Nephron progenitor cell (in vitro differentiated cells): ENCODE results near the gene ZNF488.
A peak's percentile ranks its signal among the peaks of the same experiment; 100 is the strongest.

Source experiments
- DNase-seq: peaks from one replicate; pipeline ENCODE4 v3.0.0; 2021
- H3K27ac Mint-ChIP-seq: 2 replicates; pipeline ENCODE4 v1.8.0; 2021; ENCODE audit warnings: mild to moderate bottlenecking, moderate library complexity, mixed read lengths
- H3K27me3 Mint-ChIP-seq: 2 replicates; pipeline ENCODE4 v1.8.0; 2021; ENCODE audit warnings: mild to moderate bottlenecking, low read depth, mixed read lengths; ENCODE audit not compliant: poor library complexity
- H3K36me3 Mint-ChIP-seq: 2 replicates; pipeline ENCODE4 v1.8.0; 2021; ENCODE audit warnings: low read depth, mixed read lengths
- H3K4me1 Mint-ChIP-seq: 2 replicates; pipeline ENCODE4 v1.8.0; 2021; ENCODE audit warnings: mixed read lengths
- H3K4me3 Mint-ChIP-seq: 2 replicates; pipeline ENCODE4 v1.8.0; 2021; ENCODE audit warnings: mild to moderate bottlenecking, moderate library complexity, mixed read lengths
- H3K9me3 Mint-ChIP-seq: 2 replicates; pipeline ENCODE4 v1.8.0; 2021; ENCODE audit warnings: mild to moderate bottlenecking, moderate library complexity, mixed read lengths
- CTCF ChIP-seq: fragments of 200-600 bp; sonication (generic); IDR thresholded peaks from 2 replicates; pipeline ENCODE4 v1.5.0; 2021; ENCODE audit warnings: antibody characterized with exemption

ZNF488 gene

GRCh38 chr10:47403446-47404318 lies 19.6 kb upstream of the ZNF488 start:
- peaks cover 3% of the 10 kb centered on the region for H3K27me3 Mint-ChIP-seq

GRCh38 chr10:47402641-47403301 lies 18.7 kb upstream of the ZNF488 start:
- no peaks in the 10 kb centered on the region for H3K36me3 Mint-ChIP-seq
- H3K27me3 Mint-ChIP-seq, result peaks cover 9% of the 10 kb centered on the region
- H3K4me1 Mint-ChIP-seq, result peaks cover 23% of the 10 kb centered on the region
- peaks cover 11% of the 10 kb centered on the region for H3K9me3 Mint-ChIP-seq
- peak overlapping the region; percentile 46 for H3K27ac Mint-ChIP-seq
- no peak for TF ChIP-seq CTCF
- no peak for DNase-seq
- H3K4me3 Mint-ChIP-seq, result no peak overlapping the region

More at GRCh38 chr10:47403446-47404318, 19.6 kb upstream of the ZNF488 start:
- Mint-ChIP-seq H3K4me3 (no peak overlapping the region), H3K4me1 (peaks cover 23% of the 10 kb centered on the region), H3K36me3 (no peaks in the 10 kb centered on the region), H3K9me3 (peaks cover 4% of the 10 kb centered on the region), H3K27ac (peak overlapping the region; percentile 46)
- TF ChIP-seq CTCF, result no peak
- no peak for DNase-seq

GRCh38 chr10:47401874-47402640 lies 18.0 kb upstream of the ZNF488 start:
- no peak for DNase-seq
- peak overlapping the region; percentile 88 for H3K27ac Mint-ChIP-seq
- no peaks in the 10 kb centered on the region for H3K36me3 Mint-ChIP-seq
- peaks cover 23% of the 10 kb centered on the region for H3K4me1 Mint-ChIP-seq
- TF ChIP-seq CTCF, result no peak
- H3K27me3 Mint-ChIP-seq, result peaks cover 9% of the 10 kb centered on the region
- no peak overlapping the region for H3K4me3 Mint-ChIP-seq
- H3K9me3 Mint-ChIP-seq, result peaks cover 11% of the 10 kb centered on the region

GRCh38 chr10:47401210-47401609 lies 17.1 kb upstream of the ZNF488 start:
- Mint-ChIP-seq H3K4me1 (peaks cover 23% of the 10 kb centered on the region), H3K27ac (no peak overlapping the region), H3K36me3 (no peaks in the 10 kb centered on the region), H3K27me3 (peaks cover 9% of the 10 kb centered on the region), H3K9me3 (peaks cover 18% of the 10 kb centered on the region), H3K4me3 (no peak overlapping the region)
- DNase-seq, result no peak
- no peak for TF ChIP-seq CTCF

GRCh38 chr10:47400786-47401185 lies 16.7 kb upstream of the ZNF488 start:
- Mint-ChIP-seq H3K36me3 (no peaks in the 10 kb centered on the region), H3K27ac (no peak overlapping the region), H3K4me1 (peaks cover 23% of the 10 kb centered on the region), H3K4me3 (no peak overlapping the region), H3K9me3 (peaks cover 19% of the 10 kb centered on the region), H3K27me3 (peaks cover 9% of the 10 kb centered on the region)
- TF ChIP-seq CTCF, result no peak
- no peak for DNase-seq
